ENCODE results near the gene SPAG4.

The SPAG4 gene

GRCh38 chr20:35625584-35626385 lies 10.2 kb downstream of the SPAG4 start:
- ATAC-seq = no peak

GRCh38 chr20:35626386-35627001 lies 10.9 kb downstream of the SPAG4 start:
- no peak for ATAC-seq

- no peak for ATAC-seq
These were observed 11.5 kb downstream of the SPAG4 start for GRCh38 chr20:35627121-35627520.

- ATAC-seq = no peak
These were observed 14.0 kb downstream of the SPAG4 start for GRCh38 chr20:35629427-35630145.

- ATAC-seq = no peak
These were observed 15.0 kb downstream of the SPAG4 start for GRCh38 chr20:35630636-35631035.

GRCh38 chr20:35632539-35633115 lies 17.0 kb downstream of the SPAG4 start:
- ATAC-seq = no peak

GRCh38 chr20:35635652-35636051 lies 20.0 kb downstream of the SPAG4 start:
- no peak for ATAC-seq

GRCh38 chr20:35636095-35636494 lies 20.5 kb downstream of the SPAG4 start:
- ATAC-seq = no peak

GRCh38 chr20:35637276-35637675 lies 21.6 kb downstream of the SPAG4 start:
- no peak for ATAC-seq

GRCh38 chr20:35638751-35639150 lies 23.1 kb downstream of the SPAG4 start:
- no peak for ATAC-seq

- ATAC-seq = no peak
These were observed 25.1 kb downstream of the SPAG4 start for GRCh38 chr20:35640724-35641123.

GRCh38 chr20:35641743-35642142 lies 26.1 kb downstream of the SPAG4 start:
- ATAC-seq = no peak

GRCh38 chr20:35643045-35643444 lies 27.4 kb downstream of the SPAG4 start:
- ATAC-seq = no peak

GRCh38 chr20:35644806-35645205 lies 29.2 kb downstream of the SPAG4 start:
- no peak for ATAC-seq

GRCh38 chr20:35648836-35649235 lies 33.2 kb downstream of the SPAG4 start:
- no peak for ATAC-seq

- no peak for ATAC-seq
These were observed 35.0 kb downstream of the SPAG4 start for GRCh38 chr20:35650632-35651031.

GRCh38 chr20:35651958-35652357 lies 36.3 kb downstream of the SPAG4 start:
- ATAC-seq = no peak

- no peak for ATAC-seq
These were observed 37.2 kb downstream of the SPAG4 start for GRCh38 chr20:35652641-35653429.

- ATAC-seq = no peak
These were observed 37.8 kb downstream of the SPAG4 start for GRCh38 chr20:35653430-35653734.

GRCh38 chr20:35653893-35654292 lies 38.3 kb downstream of the SPAG4 start:
- no peak for ATAC-seq

GRCh38 chr20:35654415-35654814 lies 38.8 kb downstream of the SPAG4 start:
- ATAC-seq = no peak

- ATAC-seq = no peak
These were observed 41.6 kb downstream of the SPAG4 start for GRCh38 chr20:35657271-35657670.
